Measurements from ENCODE around the gene DNAJA4. TPM values are rescaled to one million over a fixed set of nuclear protein-coding genes. Genes with fewer than 3 reads are reported as not detected.

Gene DNAJA4
- total and polyA plus RNA-seq, 2 of the 8 experiments (the other 6 are each of a cell fraction or from before 2014, with no cell fraction given): 3.6 to 6.2 TPM

GRCh38 chr15:78241017-78241416 lies 23.3 kb upstream of the DNAJA4 start (continued):
- TF ChIP-seq RNF2 (IDR thresholded peaks at IDR 0.05; ENCODE audit: borderline replicate concordance, low read depth, low read length, missing control alignments, poor library complexity, severe bottlenecking): no peak
- peak; percentile 49; the same call in 1 of the 2 replicates for TF ChIP-seq TCF12 (IDR thresholded peaks at IDR 0.05; ENCODE audit: low read depth, low read length)
- peak; percentile 91 for TF ChIP-seq CEBPB (IDR thresholded peaks at IDR 0.05; ENCODE audit: low read depth, low read length)
